ENCODE results near the gene CLASRP. TPM values are rescaled to one million over a fixed set of nuclear protein-coding genes. Genes with fewer than 3 reads are reported as not detected.
"Not testable (repeated sequence)": the region's sequence is repeated elsewhere in the genome, so short reads cannot be mapped to it uniquely, and the experiment has no call there.

Gene CLASRP
- total RNA-seq, 1 experiment from 2014 or later: 31.4 TPM

DNA sequence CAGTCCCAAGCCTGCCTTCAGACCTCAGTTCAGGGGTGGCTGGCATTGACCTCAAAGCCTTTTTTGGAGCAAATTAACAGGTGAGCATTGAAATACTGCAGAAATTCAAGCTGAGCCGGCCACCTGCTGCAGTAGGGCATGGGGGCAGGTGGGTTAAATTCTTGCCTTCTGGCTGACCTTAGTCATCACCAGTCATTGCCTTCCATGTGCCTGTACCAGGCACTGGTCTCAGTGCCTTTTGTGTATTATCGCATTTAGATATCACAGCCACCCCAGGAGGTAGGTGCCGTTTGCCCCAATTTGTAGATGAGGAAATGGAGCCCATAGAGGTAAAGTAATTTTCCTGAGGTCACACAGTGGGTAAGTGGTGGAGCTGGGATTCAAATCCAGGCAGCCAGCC lies 61.4 kb downstream of the CLASRP start:
- no peak for DNase-seq (ENCODE audit: extremely low read depth, low read depth)

DNA sequence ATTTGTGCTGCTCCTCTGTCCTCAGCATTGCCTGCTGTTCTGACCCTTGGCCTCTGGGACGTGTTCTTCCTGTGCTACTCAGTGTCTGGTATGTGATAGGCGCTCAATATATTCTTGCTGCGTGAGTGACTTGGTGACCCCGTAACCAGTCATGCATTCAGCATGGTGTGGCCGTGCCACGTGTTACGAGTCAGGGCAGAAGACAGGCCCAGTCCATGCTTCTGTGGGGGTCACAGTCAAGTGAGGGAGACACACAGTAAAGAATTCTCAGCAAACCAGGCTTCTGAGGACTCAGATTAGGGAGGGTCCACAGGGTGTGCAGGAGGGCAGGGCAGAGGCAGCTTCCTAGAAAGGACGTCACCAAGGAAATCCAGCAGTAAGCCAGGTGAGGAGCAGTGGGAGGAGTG lies 62.0 kb downstream of the CLASRP start:
- no peak for DNase-seq (ENCODE audit: extremely low read depth, low read depth)

DNA sequence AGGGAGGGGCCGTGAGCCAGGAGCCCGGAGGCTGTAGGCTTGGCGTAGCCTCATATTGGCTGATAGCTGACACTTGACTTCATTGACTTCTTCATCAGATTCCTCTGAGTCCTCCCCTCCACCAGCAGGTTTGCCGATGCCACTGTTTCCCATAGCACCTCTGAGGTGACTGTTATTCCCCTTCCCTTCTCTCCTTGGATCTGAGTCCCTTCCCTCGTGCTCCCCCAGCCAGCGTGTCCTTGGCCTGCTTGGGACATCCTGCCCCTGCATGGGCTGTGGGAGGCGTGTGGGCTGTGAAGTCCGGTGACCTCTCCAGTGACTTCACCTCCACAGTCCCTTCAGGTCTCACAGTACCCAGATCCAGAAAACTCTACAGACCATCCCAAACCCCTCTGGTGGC lies 63.0 kb downstream of the CLASRP start:
- no peak for DNase-seq (ENCODE audit: extremely low read depth, low read depth)

DNA sequence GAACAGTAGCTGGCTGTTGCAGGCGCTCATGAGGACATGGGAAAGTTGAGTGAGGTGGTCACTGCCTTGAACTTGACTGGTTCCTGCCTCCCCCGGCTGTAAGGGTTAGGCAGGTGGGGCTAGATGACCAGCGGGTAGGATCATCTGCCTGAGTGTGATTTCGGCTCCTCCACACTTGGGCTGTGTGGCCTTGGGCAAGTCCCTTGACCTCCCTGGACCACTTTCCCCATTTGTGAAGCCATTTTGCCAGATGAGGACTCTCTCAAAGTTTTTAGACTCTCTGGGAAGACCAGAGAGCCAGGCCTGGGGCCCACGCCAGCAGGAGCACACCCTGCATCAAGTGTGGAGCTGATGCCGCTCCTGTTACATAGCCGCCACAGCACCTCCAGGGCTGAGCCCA lies 63.6 kb downstream of the CLASRP start:
- DNase-seq (ENCODE audit: extremely low read depth, low read depth): no peak

DNA sequence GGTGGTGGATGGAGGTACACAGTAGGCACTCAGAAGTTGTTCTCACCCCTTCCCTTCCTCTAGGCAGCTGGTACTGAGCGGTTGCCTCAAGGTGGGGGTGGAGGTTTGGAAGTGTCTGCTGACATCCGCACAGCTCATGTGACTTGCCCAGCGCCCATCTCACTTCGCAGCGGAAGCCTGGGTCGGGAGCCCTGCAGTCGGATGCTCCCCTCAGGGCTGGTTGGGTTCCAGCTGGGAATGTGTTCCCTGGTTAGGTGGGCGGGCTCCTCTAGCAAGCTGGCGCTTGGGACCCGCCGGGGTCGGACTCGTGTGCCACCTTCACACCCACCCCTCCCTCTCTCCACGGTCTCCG lies 64.3 kb downstream of the CLASRP start:
- DNase-seq (ENCODE audit: extremely low read depth, low read depth): no peak

DNA sequence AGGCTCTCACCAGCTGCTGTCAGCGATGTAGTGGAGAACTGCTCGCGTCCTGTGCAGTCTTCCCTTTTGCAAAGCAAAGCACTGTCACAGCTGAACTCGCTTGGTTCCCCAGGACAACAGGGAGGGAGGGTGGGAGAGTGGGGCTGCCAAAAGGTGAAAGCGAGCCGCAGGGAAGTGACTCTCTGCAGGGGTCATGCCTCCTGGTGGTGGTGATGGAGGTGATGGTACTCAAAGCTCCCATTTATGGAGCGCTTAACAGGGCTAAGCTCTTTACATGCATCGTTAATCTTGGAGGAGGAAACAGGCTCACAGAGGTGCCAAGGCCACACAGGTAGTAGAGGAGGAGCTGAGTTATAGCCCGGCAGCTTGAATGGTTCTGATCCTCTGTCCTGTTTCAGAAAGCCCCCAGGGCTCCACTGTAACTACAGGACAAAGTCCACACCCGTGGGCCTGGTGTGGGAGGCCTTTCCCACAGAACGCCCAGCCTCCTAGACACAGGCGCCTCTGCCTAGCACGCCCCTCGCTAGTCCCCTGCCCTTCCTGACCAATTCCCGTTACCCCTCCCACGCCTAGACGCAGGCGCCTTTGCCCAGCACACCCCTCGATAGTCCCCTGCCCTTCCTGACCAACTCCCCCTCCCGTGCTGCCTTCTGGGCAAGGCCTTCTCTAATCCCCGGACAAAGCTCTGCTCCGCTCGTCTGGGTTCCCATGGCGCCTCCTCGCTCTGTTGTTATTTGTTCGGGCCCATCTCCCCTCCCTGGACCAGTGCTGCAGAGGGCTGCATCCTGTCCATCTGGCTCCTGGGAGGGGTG lies 64.9 kb downstream of the CLASRP start:
- no peak for DNase-seq (ENCODE audit: extremely low read depth, low read depth)

DNA sequence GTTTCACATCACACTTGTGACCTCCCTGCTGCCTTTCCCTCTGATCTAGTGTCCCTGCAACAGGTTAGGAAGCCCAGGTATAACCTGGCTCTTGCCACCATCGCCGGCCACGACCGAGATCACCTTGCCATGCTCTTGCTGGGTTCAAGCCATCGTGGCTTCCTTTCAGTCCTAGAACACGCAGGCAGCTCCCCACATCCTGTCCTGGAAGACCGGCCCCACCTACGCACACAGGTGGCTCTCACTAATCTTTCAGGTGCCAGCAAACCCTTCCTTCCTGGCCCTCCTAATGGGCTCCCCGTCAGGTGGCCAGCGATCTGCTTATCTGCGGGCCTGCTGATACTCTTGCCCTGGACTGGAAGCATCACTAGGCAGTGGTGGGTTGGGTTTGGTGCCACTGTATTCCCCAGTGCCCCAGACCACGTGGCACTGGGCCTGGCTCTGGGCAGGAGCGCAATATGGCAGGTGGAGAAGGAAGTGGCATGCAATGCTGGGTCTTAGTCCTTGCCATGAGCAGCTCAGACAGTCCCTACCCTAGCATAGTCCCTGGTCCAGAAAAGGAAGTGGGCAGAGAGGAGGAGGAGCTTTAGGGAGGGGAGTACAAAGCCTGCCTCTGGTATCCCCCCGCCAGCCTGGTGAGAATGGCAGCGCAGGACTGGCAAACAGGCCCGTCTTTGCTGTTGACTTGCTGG lies 66.0 kb downstream of the CLASRP start:
- no peak for DNase-seq (ENCODE audit: extremely low read depth, low read depth)

DNA sequence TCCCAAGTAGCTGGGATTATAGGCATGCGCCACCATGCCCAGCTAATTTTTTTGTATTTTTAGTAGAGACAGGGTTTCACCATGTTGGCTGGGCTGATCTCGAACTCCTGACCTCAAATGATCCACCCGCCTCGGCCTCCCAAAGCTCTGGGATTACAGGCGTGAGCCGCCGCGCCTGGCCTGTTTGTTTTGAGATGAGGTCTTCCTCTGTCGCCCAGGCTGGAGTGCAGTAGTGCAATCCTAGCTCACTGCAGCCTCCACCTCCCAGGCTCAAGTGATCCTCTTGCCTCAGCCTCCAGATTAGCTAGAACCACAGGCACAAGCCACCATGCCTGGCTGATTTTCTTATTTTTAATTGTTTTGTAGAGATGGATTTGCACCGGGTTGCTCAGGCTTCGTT lies 67.5 kb downstream of the CLASRP start:
- not testable (repeated sequence) for DNase-seq (ENCODE audit: extremely low read depth, low read depth)

DNA sequence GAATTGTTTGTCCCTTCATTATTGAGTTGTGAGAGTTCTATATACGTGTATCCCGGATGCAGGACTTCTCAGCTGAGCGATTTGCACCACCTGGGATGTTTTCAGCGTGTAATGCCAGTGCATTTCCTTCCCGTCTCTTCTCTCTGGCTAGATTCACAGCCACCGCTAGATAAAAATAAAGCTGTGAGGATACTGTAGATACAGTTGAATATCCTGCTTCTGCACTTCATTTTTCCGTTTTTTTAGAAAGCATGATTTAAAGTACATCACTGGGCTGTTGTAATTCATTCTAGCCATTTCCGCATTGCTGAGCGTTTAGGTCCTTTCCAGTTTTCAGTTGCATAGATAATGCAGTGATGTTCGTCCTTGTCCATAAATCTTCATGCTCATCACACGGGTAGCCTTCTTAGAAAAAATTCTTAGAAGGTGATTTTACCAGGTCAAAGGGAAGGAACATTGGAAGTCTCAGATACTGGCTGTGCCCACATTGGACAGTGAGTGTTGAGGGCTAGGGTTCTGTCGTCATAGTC lies 68.8 kb downstream of the CLASRP start:
- DNase-seq (ENCODE audit: extremely low read depth, low read depth): no peak

DNA sequence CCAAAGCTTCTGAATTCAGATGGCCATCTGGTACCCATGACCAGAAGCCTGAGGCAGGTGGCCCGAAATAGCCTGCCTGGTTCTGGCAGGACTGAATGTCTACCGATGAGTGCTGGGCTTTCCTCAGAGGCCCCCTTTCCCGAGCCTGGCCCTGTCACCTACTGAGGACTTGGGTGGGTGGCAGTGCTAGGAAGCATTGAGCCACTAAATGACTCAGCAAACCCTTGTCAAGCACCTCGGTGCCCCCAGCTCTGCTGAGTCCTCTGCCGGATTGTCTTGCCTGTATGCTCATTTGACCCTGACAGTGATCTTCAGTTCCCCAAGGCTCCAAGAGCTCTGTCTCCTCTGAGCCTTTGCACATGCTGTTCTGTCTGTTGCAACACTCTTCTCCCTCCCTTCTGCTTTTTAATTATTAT lies 72.0 kb downstream of the CLASRP start:
- DNase-seq (ENCODE audit: extremely low read depth, low read depth): no peak

DNA sequence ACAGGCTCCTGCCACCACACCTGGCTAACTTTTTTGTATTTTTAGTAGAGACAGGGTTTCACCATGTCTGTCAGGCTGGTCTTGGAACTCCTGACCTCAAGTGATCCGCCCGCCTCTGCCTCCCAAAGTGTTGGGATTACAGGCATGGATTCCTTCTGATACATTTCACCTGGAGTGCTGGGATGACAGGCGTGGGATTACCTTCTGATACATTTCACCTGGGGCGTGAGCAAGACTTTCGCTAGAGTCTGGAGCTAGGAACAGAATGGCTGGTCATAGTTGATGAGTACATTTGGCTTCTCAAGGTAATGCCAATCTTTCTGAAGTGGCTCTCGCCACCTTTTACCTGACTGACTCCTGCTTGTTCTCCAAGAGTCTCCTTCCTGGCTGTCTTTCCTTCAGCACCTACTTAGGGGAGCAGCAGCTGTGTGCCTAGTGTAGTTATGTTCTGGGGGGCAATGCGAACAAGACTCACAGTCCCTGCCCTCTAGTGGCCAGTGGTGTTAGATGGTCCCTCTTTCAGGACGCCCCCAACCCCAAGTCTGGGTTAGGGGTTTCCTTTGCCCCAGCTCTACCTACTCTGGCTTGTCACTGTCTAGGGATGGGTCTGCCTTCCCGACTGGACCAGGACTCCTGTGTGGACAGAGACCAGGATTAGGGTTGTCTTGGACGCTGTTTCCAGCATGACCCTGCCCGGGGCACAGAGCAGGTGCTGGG lies 73.4 kb downstream of the CLASRP start:
- no peak for DNase-seq (ENCODE audit: extremely low read depth, low read depth)

DNA sequence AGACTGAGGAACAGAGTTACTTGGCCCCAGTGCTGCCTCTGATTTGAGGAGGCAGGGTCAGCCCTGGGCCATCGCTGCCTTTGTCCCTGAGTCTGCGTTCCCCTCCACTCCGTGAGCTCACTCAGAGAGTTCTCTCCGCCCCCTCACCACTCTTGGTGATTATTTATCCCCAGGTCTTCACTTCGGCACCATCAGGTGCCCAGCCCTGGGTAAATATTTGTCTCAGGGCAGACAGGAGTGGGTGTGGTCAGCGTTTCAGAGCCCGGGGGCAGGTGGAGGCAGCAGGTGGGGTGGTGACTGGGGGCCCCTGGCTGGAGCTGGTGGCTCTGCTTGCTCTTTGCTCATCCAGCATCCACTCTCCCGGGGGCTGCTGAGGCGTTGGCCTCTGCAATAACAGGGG lies 74.8 kb downstream of the CLASRP start:
- no peak for DNase-seq (ENCODE audit: extremely low read depth, low read depth)

DNA sequence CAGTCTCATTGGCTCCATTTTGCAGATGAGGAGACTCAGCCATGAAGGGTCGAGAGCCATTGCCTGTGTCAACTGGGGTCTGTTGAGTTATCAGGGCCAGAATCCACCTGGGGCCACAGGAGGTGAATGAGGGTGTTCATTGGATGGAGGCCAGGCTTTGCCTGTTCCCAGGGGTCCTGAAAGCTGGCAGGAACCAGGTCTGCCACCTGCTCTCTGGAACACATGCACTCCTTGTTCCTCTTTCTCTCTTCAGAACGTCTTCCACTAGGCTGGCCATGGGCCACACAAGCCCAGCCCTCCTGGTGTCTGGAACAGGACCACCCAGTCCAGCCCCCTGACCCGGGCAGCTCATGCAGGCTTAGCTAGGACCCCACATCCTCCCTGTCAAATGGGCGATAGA lies 75.3 kb downstream of the CLASRP start:
- no peak for DNase-seq (ENCODE audit: extremely low read depth, low read depth)

DNA sequence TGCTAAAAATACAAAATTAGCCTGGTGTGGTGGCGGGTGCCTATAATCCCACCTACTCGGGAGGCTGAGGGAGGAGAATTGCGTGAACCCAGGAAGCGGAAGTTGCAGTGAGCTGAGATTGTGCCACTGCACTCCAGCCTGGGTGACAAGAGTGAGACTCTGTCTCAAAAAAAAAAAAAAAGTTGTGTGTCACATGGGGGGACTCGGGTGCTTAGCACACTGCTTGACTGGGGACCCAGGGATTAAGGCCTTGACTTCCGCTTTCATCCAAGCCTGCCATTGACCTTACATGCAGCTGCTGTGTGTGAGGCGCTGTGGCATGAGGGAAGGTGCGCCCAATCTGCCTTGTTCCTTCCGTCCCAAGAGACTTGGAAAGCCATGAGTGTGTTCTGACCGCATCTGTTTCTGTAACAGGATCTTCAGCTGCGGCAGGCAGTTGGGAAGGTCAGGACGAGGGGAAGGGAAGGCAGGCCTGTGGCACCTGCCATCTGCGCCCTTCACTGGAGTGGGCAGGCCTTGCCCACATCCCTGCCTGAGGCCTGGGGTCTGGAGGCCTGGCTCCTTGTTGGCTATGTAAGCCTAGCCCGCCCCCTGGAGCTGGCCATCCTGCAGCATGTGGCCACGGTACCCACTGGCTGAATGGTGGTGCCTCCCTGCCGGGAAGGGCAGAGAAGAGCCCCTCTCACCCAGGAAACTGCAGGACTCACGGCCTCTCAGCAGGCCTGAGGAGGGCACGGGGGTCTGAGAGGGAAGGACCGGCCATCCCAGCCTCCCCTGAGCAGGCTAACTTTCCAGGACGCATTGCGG lies 77.2 kb downstream of the CLASRP start:
- DNase-seq (ENCODE audit: extremely low read depth, low read depth): no peak

DNA sequence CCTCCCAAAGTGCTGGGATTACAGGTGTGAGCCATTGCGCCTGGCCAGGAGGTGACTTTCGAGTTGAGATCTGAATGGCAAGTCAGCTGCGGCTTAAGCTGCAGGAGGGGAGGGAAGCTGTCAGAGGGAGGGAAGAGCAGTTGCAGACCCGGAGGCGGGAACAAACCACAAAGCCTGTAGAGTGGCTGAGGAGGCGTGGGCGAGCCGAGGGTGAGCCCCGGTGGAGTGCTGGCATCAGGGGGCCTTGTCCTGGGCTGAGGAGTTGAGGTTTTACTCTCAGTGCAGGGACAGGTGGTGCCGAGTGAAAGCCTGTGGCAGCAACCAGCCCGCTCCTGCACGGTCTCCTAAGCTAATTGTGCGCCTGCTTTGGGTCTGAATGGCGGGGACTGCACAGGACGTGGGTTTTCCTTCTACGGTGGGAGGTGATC lies 78.3 kb downstream of the CLASRP start:
- no peak for DNase-seq (ENCODE audit: extremely low read depth, low read depth)

DNA sequence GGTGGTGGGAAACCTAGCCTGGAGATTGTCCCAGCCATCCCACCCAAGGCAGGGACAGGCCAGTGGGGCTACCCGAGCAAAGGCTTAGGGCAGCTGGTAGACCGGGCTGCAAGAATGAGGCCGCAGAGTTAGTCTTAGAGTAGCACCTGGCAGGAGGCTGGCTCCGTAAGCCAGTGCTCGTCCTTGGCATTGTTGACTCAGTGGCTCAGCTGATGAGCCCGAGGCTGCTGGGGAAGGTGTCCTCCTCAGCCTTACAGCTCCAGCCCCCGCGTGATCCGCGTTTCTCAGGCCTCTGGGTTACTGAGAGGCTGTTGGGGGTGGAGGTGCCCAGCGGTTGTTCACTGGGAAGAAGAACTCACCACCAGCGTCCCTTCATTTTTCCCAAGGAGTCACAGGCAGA lies 78.8 kb downstream of the CLASRP start:
- no peak for DNase-seq (ENCODE audit: extremely low read depth, low read depth)

DNA sequence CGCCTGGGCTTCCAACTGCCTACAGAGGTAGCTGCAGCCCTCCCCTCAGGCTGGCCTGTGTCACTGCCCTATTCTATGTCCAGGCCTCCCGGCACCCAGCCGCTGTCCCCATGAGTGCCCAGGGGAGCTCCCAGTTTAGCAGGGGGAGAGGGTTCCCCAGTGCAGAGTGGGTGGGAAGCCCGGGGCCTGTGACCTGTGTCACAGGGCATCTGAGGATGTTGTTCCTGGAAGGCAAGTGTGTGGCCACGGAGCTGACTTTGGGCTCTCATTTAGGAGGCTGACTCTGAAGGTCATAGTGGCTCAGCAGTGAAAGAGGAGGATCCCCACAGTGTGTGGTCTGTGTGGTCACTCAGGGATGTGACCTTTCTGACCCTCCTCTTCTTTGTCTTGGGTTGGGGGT lies 79.3 kb downstream of the CLASRP start:
- no peak for DNase-seq (ENCODE audit: extremely low read depth, low read depth)

DNA sequence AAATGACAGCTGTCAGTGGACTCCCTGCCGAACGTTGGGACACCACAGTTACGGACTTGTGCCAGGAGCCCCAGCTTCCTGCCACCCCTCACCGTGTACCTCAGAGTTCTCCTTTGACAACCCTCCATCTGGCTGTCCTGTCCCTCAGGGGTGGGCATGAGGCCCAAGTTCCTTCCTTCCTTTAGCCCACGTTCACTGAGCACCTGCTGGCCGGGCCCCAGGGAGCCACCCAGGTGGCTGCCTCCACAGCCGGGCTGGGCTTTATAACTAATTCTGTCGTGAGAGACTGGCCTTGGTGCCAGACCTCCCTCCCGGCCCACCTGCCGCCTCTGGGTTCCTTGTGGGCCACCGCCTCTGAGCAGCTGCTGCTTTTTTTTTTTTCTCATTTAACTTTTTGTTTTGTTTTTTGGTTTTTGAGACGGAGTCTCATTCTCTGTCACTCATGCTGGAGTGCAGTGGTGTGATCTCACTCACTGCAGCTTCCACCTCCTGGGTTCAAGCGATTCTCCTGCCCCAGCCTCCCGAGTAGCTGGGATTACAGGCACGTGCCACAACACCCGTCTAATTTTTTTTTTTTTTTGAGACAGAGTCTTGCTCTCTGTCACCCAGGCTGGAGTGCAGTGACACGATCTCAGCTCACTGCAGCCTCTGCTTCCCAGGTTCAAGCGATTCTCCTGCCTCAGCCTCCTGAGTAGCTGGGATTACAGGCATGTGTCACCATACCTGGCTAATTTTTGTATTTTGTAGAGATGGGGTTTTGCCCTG lies 79.9 kb downstream of the CLASRP start:
- not testable (repeated sequence) for DNase-seq (ENCODE audit: extremely low read depth, low read depth)

DNA sequence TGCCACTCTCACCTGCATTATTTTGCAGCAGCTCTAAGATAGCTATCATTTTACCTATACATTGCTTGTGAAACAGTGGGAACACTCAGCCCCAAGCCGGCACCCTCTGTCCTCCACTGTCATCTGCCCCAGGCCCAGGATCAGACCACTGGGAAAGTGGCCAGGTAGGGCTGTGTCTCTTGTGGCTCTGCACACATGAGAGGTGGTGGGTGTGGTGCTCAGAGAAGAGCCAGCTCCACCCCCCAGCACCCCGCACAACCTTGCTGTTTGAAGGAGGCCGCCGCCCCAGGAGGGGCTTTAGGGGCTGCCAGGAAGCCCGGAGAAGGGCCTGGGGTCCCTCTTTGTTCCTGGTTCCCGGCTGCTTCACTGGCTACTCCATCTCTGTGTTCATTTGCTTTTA lies 80.7 kb downstream of the CLASRP start:
- no peak for DNase-seq (ENCODE audit: extremely low read depth, low read depth)
